ENCODE data around the gene SLC30A1. TPM values are rescaled to one million over a fixed set of nuclear protein-coding genes. Genes with fewer than 3 reads are reported as not detected.

Gene SLC30A1
- total RNA-seq, 1 donor from 2014 or later = 18.2 TPM

- H3K4me3 Mint-ChIP-seq (ENCODE audit: unreplicated experiment) = no peak overlapping the region
Measured at GRCh38 chr1:211588711-211589110, 9.8 kb upstream of the SLC30A1 start.

DNA sequence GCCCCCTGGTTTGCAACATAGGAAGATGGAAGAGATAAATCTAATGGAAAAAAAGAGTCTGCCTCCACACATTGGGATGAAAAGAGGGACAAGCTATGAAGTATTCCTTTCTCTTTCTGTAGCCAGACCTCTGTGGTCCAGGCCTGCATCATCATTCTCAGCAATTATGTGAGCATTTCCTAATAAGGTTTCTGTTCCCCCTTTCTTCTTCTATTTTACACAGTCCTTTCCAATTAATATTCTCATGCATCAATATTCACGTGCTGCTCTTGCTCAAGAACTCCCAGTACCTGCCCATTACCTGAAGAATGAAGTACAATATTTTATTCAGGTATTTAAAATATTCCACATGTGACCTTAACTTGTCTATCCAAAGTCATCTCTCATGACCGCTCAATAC lies 8.2 kb upstream of the SLC30A1 start:
- H3K9me3 Mint-ChIP-seq (ENCODE audit: low read depth) = no peaks in the 10 kb centered on the region
- H3K4me1 Mint-ChIP-seq (ENCODE audit: low read depth) = peaks cover 25% of the 10 kb centered on the region
- TF ChIP-seq, protein P1, sequence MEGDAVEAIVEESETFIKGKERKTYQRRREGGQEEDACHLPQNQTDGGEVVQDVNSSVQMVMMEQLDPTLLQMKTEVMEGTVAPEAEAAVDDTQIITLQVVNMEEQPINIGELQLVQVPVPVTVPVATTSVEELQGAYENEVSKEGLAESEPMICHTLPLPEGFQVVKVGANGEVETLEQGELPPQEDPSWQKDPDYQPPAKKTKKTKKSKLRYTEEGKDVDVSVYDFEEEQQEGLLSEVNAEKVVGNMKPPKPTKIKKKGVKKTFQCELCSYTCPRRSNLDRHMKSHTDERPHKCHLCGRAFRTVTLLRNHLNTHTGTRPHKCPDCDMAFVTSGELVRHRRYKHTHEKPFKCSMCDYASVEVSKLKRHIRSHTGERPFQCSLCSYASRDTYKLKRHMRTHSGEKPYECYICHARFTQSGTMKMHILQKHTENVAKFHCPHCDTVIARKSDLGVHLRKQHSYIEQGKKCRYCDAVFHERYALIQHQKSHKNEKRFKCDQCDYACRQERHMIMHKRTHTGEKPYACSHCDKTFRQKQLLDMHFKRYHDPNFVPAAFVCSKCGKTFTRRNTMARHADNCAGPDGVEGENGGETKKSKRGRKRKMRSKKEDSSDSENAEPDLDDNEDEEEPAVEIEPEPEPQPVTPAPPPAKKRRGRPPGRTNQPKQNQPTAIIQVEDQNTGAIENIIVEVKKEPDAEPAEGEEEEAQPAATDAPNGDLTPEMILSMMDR (IDR thresholded peaks at IDR 0.05) = no peak
- H3K4me3 Mint-ChIP-seq (ENCODE audit: unreplicated experiment) = no peak overlapping the region
- H3K36me3 Mint-ChIP-seq (ENCODE audit: low read depth) = no peaks in the 10 kb centered on the region
- no peak overlapping the region for H3K27ac Mint-ChIP-seq (ENCODE audit: unreplicated experiment)
- no peaks in the 10 kb centered on the region for H3K27me3 Mint-ChIP-seq (ENCODE audit: low read depth)
- DNase-seq (ENCODE audit: low spot score) = no peak

More at GRCh38 chr1:211588711-211589110, 9.8 kb upstream of the SLC30A1 start:
- Mint-ChIP-seq H3K27me3 (ENCODE audit: low read depth) (no peaks in the 10 kb centered on the region), H3K9me3 (ENCODE audit: low read depth) (no peaks in the 10 kb centered on the region), H3K36me3 (ENCODE audit: low read depth) (no peaks in the 10 kb centered on the region), H3K4me1 (ENCODE audit: low read depth) (peaks cover 35% of the 10 kb centered on the region), H3K27ac (ENCODE audit: unreplicated experiment) (no peak overlapping the region)
- DNase-seq (ENCODE audit: low spot score) = no peak
- TF ChIP-seq, protein P1 (IDR thresholded peaks at IDR 0.05) = no peak

- H3K9me3 Mint-ChIP-seq (ENCODE audit: low read depth) = no peaks in the 10 kb centered on the region
- no peaks in the 10 kb centered on the region for H3K36me3 Mint-ChIP-seq (ENCODE audit: low read depth)
- H3K4me3 Mint-ChIP-seq (ENCODE audit: unreplicated experiment) = no peak overlapping the region
- H3K4me1 Mint-ChIP-seq (ENCODE audit: low read depth) = peaks cover 25% of the 10 kb centered on the region
- TF ChIP-seq, protein P1 (IDR thresholded peaks at IDR 0.05) = no peak
- no peak overlapping the region for H3K27ac Mint-ChIP-seq (ENCODE audit: unreplicated experiment)
- DNase-seq (ENCODE audit: low spot score) = no peak
- H3K27me3 Mint-ChIP-seq (ENCODE audit: low read depth) = no peaks in the 10 kb centered on the region
Measured at GRCh38 chr1:211586538-211586937, 7.6 kb upstream of the SLC30A1 start.

GRCh38 chr1:211583011-211583992 lies 4.3 kb upstream of the SLC30A1 start:
- no peaks in the 10 kb centered on the region for H3K9me3 Mint-ChIP-seq (ENCODE audit: low read depth)
- H3K27ac Mint-ChIP-seq (ENCODE audit: unreplicated experiment) = no peak overlapping the region
- TF ChIP-seq, protein P1 (IDR thresholded peaks at IDR 0.05) = no peak
- no peaks in the 10 kb centered on the region for H3K36me3 Mint-ChIP-seq (ENCODE audit: low read depth)
- H3K4me1 Mint-ChIP-seq (ENCODE audit: low read depth) = peaks cover 27% of the 10 kb centered on the region
- no peak for DNase-seq (ENCODE audit: low spot score)
- no peak overlapping the region for H3K4me3 Mint-ChIP-seq (ENCODE audit: unreplicated experiment)
- H3K27me3 Mint-ChIP-seq (ENCODE audit: low read depth) = no peaks in the 10 kb centered on the region

GRCh38 chr1:211581526-211581925 lies 2.6 kb upstream of the SLC30A1 start:
- Mint-ChIP-seq H3K9me3 (ENCODE audit: low read depth) (no peaks in the 10 kb centered on the region), H3K27ac (ENCODE audit: unreplicated experiment) (peak overlapping the region; percentile 78), H3K36me3 (ENCODE audit: low read depth) (no peaks in the 10 kb centered on the region), H3K27me3 (ENCODE audit: low read depth) (no peaks in the 10 kb centered on the region), H3K4me3 (ENCODE audit: unreplicated experiment) (no peak overlapping the region), H3K4me1 (ENCODE audit: low read depth) (peaks cover 33% of the 10 kb centered on the region)
- TF ChIP-seq, protein P1 (IDR thresholded peaks at IDR 0.05) = no peak
- no peak for DNase-seq (ENCODE audit: low spot score)

Measured in chondrocyte (in vitro differentiated cells).